Chondrocyte (in vitro differentiated cells): Measurements from ENCODE around the gene FCHO1. TPM values are rescaled to one million over a fixed set of nuclear protein-coding genes. Genes with fewer than 3 reads are reported as not detected.

ENCODE experiments used
- DNase-seq: peaks from one replicate; pipeline ENCODE4 v3.0.0; 2021; ENCODE audit warnings: mixed read lengths, low spot score
- H3K27ac Mint-ChIP-seq: one replicate; pipeline ENCODE4 v1.8.0; 2021; ENCODE audit warnings: mild to moderate bottlenecking, moderate library complexity, mixed read lengths; ENCODE audit not compliant: unreplicated experiment
- H3K27me3 Mint-ChIP-seq: 2 replicates; pipeline ENCODE4 v1.8.0; 2021; ENCODE audit warnings: low read depth, mixed read lengths
- H3K36me3 Mint-ChIP-seq: 2 replicates; pipeline ENCODE4 v1.8.0; 2021; ENCODE audit warnings: low read depth, mixed read lengths
- H3K4me1 Mint-ChIP-seq: 2 replicates; pipeline ENCODE4 v1.8.0; 2021; ENCODE audit warnings: low read depth, mild to moderate bottlenecking, mixed read lengths
- H3K4me3 Mint-ChIP-seq: one replicate; pipeline ENCODE4 v1.8.0; 2021; ENCODE audit warnings: mild to moderate bottlenecking, moderate library complexity, mixed read lengths; ENCODE audit not compliant: unreplicated experiment
- H3K9me3 Mint-ChIP-seq: 2 replicates; pipeline ENCODE4 v1.8.0; 2021; ENCODE audit warnings: low read depth, mixed read lengths
- CTCF ChIP-seq: fragments of 200-600 bp; sonication (generic); IDR thresholded peaks from 2 replicates; pipeline ENCODE4 v1.5.0; 2021; ENCODE audit warnings: antibody characterized with exemption, mild to moderate bottlenecking, moderate library complexity
- total RNA-seq: library from RNA; stranded (reverse); gene quantifications from 3 replicates; pipeline ENCODE4 v1.2.1, GENCODE V29; 2021

The FCHO1 gene
- total RNA-seq, 1 donor from 2014 or later = 0.70 TPM

- peaks cover 32% of the 10 kb centered on the region for H3K4me1 Mint-ChIP-seq
- no peak for TF ChIP-seq CTCF
- H3K36me3 Mint-ChIP-seq = no peaks in the 10 kb centered on the region
- no peaks in the 10 kb centered on the region for H3K27me3 Mint-ChIP-seq
- H3K27ac Mint-ChIP-seq = no peak overlapping the region
- no peaks in the 10 kb centered on the region for H3K9me3 Mint-ChIP-seq
- peak overlapping the region; percentile 75 for H3K4me3 Mint-ChIP-seq
- DNase-seq = no peak
These were observed 32.7 kb upstream of the FCHO1 start for GRCh38 chr19:17718550-17718946.

- TF ChIP-seq CTCF = no peak
- H3K9me3 Mint-ChIP-seq = no peaks in the 10 kb centered on the region
- peak within 1 kb of the TSS; percentile 82 for H3K4me3 Mint-ChIP-seq
- DNase-seq = no peak
- no peaks in the 10 kb centered on the region for H3K36me3 Mint-ChIP-seq
- H3K4me1 Mint-ChIP-seq = peaks cover 32% of the 10 kb centered on the region
- H3K27ac Mint-ChIP-seq = peak within 1 kb of the TSS; percentile 30
- H3K27me3 Mint-ChIP-seq = no peaks in the 10 kb centered on the region
These were observed 32.1 kb upstream of the FCHO1 start, which contains the start of gene MAP1S for GRCh38 chr19:17718947-17719711. MAP1S (plus strand) TSS chr19:17719480; CDS start chr19:17719503, 23 bp downstream.

GRCh38 chr19:17719730-17720400 is 31.4 kb upstream of the FCHO1 start:
- no peak for DNase-seq
- no peaks in the 10 kb centered on the region for H3K36me3 Mint-ChIP-seq
- H3K4me3 Mint-ChIP-seq = peak overlapping the region; percentile 82
- H3K4me1 Mint-ChIP-seq = peaks cover 32% of the 10 kb centered on the region
- peak overlapping the region; percentile 30 for H3K27ac Mint-ChIP-seq
- no peaks in the 10 kb centered on the region for H3K27me3 Mint-ChIP-seq
- H3K9me3 Mint-ChIP-seq = no peaks in the 10 kb centered on the region
- no peak for TF ChIP-seq CTCF

GRCh38 chr19:17720440-17720839 is 30.8 kb upstream of the FCHO1 start:
- Mint-ChIP-seq H3K4me3 (peak overlapping the region; percentile 82), H3K36me3 (peaks cover 2% of the 10 kb centered on the region), H3K27me3 (no peaks in the 10 kb centered on the region), H3K4me1 (peaks cover 32% of the 10 kb centered on the region), H3K27ac (peak overlapping the region; percentile 30), H3K9me3 (no peaks in the 10 kb centered on the region)
- no peak for TF ChIP-seq CTCF
- DNase-seq = no peak

- H3K9me3 Mint-ChIP-seq = no peaks in the 10 kb centered on the region
- peak overlapping the region; percentile 77 for H3K27ac Mint-ChIP-seq
- peaks cover 32% of the 10 kb centered on the region for H3K4me1 Mint-ChIP-seq
- no peaks in the 10 kb centered on the region for H3K27me3 Mint-ChIP-seq
- H3K4me3 Mint-ChIP-seq = peak overlapping the region; percentile 82
- H3K36me3 Mint-ChIP-seq = peaks cover 2% of the 10 kb centered on the region
- no peak for TF ChIP-seq CTCF
- DNase-seq = no peak
These were observed 30.1 kb upstream of the FCHO1 start for GRCh38 chr19:17721111-17721628.
